WI38 (cell line): Measurements from ENCODE around the gene EIF4G3.

ENCODE experiments used
- H3K4me3 ChIP-seq: 2 replicates; pipeline ENCODE4 v1.5.1; 2011; ENCODE audit warnings: low read depth, mild to moderate bottlenecking, control low read depth, low read length
- TF ChIP-seq, protein P1 (sequence below): IDR thresholded peaks from 2 replicates; pipeline ENCODE4 v1.5.1; 2012; ENCODE audit warnings: low read depth, mild to moderate bottlenecking, control low read depth, low read length

EIF4G3 gene

DNA sequence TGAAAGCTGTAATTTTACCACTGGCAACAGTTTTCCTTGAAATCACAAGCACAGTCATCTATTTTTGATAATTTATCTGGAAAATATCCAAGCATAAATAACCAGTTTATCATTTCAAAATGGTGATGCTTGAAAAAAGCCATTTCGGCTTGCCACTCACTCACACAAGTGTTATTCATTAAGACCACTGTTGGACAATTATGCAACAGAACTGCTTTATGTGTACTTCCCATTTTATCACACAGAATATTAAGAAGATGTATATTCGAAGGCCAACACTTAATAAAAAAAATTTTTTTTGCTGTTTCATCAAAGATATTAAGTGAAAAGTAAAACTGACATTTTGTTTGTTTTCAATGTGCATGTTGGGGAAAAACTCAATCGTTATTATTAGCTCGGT is 62.3 kb downstream of the EIF4G3 start:
- H3K4me3 ChIP-seq, result no peak overlapping the region
- TF ChIP-seq, protein P1, sequence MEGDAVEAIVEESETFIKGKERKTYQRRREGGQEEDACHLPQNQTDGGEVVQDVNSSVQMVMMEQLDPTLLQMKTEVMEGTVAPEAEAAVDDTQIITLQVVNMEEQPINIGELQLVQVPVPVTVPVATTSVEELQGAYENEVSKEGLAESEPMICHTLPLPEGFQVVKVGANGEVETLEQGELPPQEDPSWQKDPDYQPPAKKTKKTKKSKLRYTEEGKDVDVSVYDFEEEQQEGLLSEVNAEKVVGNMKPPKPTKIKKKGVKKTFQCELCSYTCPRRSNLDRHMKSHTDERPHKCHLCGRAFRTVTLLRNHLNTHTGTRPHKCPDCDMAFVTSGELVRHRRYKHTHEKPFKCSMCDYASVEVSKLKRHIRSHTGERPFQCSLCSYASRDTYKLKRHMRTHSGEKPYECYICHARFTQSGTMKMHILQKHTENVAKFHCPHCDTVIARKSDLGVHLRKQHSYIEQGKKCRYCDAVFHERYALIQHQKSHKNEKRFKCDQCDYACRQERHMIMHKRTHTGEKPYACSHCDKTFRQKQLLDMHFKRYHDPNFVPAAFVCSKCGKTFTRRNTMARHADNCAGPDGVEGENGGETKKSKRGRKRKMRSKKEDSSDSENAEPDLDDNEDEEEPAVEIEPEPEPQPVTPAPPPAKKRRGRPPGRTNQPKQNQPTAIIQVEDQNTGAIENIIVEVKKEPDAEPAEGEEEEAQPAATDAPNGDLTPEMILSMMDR, result no peak

DNA sequence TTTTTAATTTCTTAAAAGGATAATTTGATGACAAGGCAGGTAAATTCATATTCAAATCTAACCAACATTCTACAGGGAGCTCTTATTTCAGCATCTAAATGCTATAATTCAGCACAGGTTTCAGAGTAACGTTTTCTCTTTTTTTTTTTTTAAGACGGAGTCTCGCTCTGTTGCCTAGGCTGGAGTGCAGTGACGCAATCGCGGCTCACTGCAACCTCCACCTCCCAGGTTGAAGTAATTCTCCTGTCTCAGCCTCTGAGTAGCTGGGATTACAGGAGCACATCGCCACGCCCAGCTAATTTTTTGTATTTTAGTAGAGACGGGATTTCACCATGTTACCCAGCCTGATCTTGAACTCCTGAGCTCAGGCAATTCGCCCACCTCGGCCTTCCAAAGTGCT is 66.5 kb downstream of the EIF4G3 start:
- TF ChIP-seq, protein P1, result no peak
- H3K4me3 ChIP-seq, result no peak overlapping the region

DNA sequence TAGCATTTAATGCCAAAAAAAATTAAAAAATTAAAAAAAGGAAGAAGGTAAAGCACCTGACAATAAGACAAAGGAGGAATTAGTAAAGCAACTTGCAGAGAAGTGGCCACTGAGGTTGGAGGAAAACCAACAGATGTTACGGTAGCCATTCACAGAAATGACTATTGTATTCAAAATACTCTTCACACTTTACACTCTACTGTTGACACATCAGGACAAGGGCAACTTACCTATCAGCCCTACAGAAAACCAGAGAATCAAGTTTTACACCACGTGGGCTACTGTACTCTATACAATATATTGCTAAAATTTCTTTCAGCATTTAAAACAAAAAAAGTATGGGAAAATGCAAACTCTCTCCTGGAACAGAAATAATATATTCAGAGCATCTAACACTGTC is 70.0 kb downstream of the EIF4G3 start:
- TF ChIP-seq, protein P1, result no peak
- H3K4me3 ChIP-seq, result no peak overlapping the region

DNA sequence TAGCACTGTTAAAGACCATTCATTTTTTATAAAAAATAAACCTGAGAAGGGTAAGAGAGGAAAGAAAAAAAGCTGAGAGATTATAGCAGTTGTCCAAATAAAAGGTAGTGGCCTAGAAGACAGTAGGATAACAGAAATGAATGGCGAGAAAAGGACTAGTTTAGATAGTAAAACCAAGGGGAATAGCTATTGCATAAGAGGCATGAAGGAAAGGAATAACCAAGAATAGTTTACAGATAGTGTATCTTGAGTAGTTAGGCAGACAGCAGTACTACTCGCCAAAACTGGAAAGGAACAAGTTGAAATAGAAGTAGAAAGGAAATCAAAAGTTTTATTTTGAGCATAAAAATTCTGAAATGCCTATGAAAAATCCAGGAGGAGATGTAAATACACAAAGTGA is 70.5 kb downstream of the EIF4G3 start:
- H3K4me3 ChIP-seq, result no peak overlapping the region
- TF ChIP-seq, protein P1, result no peak

DNA sequence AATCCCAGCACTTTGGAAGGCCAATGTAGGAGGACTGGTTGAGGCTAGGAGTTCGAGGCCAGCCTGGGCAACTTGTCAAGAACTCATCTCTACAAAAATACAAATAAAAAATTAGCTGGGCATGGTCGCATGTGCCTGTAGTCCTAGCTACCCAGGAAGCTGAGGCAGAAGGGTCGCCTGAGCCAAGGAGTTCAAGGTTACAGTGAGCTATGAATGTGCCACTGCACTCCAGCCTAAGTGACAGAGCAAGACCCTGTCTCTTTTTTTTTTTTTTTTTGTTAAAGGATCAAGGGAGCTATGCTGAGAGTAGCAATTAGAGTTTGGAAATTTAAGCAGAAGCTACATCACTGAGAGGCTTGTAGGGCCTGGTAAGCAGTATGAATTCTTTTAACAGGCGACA is 70.9 kb downstream of the EIF4G3 start:
- H3K4me3 ChIP-seq, result no peak overlapping the region
- TF ChIP-seq, protein P1, result no peak

DNA sequence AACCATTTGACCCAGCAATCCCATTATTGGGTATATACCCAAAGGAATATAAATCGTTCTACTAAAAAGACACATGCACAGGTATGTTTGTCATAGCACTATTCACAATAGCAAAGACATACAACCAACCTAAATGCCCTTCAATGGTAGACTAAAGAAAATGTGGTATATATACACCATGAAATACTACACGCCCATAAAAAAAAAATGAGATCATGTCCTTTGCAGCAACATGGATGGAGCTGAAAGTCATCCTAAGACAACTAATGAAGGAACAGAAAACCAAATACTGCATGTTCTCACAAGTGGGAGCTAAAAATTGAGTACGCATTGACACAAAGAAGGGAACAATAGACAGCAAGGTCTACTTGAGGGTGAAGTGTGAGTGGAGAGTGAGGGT is 72.0 kb downstream of the EIF4G3 start:
- TF ChIP-seq, protein P1, result no peak
- no peak overlapping the region for H3K4me3 ChIP-seq

DNA sequence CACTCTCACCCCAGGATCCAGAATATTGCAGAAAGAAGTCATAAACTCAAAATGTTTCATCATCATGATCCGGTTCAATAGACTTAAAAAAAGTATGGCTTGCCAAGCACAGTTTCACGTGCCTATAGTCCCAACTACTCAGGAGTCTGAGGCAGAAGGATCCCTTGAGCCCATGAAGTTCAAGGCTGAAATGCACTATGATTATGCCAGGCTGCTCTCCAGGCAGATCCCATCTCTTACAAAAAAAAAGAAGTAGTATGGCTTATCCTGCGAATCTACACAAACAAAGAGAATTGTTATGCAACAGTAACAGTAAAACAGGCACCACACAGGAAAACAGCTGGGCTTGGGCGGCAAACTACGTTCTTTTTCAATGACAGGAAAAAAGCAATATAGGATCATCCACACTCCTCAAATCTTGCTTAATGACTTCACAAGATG is 76.2 kb downstream of the EIF4G3 start:
- no peak overlapping the region for H3K4me3 ChIP-seq
- TF ChIP-seq, protein P1, result no peak

DNA sequence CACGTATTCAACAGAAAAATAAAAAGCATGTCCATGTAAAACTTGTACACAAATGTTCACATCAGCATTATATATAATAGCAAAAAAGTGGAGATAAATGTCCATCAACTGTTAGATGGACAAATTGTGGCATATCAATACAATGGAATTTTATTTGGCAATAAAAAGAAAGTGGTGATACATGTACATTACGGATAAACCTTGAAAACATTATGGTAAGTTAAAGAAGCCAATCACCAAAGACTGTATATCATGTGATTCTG is 76.9 kb downstream of the EIF4G3 start:
- no peak overlapping the region for H3K4me3 ChIP-seq
- TF ChIP-seq, protein P1, result no peak
